ENCODE results near the gene PHYKPL. TPM values are rescaled to one million over a fixed set of nuclear protein-coding genes. Genes with fewer than 3 reads are reported as not detected.

The PHYKPL gene
- total RNA-seq, 2 experiments from 2014 or later = 67.2 to 68.4 TPM

DNA sequence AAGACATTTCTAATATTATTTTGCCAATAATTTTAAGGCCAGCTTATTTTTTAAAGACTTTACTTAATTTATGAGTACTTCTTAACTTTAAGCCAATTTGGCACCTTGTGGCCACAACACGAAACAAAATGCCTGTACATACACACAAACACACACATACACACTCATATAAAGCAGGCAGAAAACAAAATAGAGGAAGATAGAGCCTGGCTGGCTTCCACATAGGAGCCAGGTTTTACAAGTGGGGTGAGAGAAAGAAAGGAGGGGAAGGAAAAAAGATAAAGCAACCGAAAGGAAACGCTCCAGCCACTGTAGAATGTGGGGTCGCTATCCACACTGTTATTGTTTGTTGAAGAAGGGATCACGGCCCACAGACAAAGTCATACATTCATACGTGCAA is 55.8 kb downstream of the PHYKPL start:
- DNase-seq (no peak), ATAC-seq (no peak)
- ChIA-PET POLR2A (no interaction called here), CTCF (interaction anchor here (1.1 to 1.7 kb wide), 2 partner anchors 9 to 87 kb away, joined by 3 read pairs; no protein-coding TSS in a partner anchor)
- Mint-ChIP-seq H3K27me3 (peaks cover 2% of the 10 kb centered on the region), H3K9me3 (ENCODE audit: low read depth) (no peaks in the 10 kb centered on the region), H3K27ac (no peak overlapping the region), H3K36me3 (ENCODE audit: low read depth) (no peaks in the 10 kb centered on the region), H3K4me3 (no peak overlapping the region), H3K4me1 (no peaks in the 10 kb centered on the region)
- intact Hi-C loops (cut with DNase I, micrococcal nuclease) = no loop called here

DNA sequence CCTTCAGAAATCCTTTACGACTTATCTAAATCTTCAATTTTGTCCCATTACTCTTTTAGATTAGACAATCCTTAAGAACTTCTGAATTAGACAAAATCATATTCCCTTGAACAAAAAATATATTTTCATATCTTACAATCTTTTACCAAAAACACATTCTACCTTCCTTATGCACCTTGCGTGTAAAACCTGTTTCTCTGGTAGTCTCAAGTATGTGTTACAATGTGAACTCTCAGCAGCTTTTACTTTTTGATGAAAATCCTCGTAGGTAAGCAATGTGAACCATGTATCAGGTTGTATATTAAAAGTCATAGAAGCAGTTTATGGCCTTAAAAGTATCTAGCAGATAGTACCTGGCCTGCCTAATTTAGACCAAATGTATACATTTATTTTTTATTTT is 58.1 kb downstream of the PHYKPL start:
- Mint-ChIP-seq H3K4me1 (no peaks in the 10 kb centered on the region), H3K27me3 (peaks cover 2% of the 10 kb centered on the region), H3K27ac (no peak overlapping the region), H3K9me3 (ENCODE audit: low read depth) (no peaks in the 10 kb centered on the region), H3K36me3 (ENCODE audit: low read depth) (no peaks in the 10 kb centered on the region), H3K4me3 (no peak overlapping the region)
- DNase-seq = no peak
- CTCF ChIA-PET = interaction anchor here (1.4 kb wide), 1 partner anchor 99 kb away, joined by 8 read pairs; no protein-coding TSS in a partner anchor
- intact Hi-C loops (cut with DNase I, micrococcal nuclease) = no loop called here
- no peak for ATAC-seq
- POLR2A ChIA-PET = no interaction called here

DNA sequence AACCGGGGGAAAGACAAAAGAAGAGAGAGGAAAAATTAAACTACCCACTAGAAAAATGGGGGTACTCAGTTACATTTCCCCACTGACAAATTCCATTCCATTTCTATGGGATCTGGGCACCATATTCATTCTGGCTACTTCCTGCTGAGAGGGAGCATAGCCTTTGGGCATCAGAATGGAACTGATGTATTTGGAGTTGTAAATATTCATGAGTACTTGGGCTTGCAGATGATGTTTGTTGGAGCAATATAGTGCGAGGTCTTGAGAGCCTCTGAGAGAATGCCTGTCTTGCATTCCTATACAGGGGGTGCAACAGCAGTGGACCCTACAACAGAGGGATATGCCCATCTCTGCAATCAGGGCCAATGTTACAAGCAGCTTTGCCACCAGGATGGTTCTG is 62.1 kb downstream of the PHYKPL start:
- Mint-ChIP-seq H3K36me3 (ENCODE audit: low read depth) (no peaks in the 10 kb centered on the region), H3K27me3 (no peaks in the 10 kb centered on the region), H3K4me3 (no peak overlapping the region), H3K9me3 (ENCODE audit: low read depth) (no peaks in the 10 kb centered on the region), H3K27ac (no peak overlapping the region), H3K4me1 (no peaks in the 10 kb centered on the region)
- intact Hi-C loops (cut with DNase I, micrococcal nuclease) = no loop called here
- CTCF ChIA-PET = interaction anchor here (1.1 to 1.9 kb wide), 3 partner anchors 20 to 96 kb away, joined by 4 to 7 read pairs (median 5); no protein-coding TSS in a partner anchor
- ATAC-seq (no peak), DNase-seq (no peak)
- POLR2A ChIA-PET = no interaction called here

DNA sequence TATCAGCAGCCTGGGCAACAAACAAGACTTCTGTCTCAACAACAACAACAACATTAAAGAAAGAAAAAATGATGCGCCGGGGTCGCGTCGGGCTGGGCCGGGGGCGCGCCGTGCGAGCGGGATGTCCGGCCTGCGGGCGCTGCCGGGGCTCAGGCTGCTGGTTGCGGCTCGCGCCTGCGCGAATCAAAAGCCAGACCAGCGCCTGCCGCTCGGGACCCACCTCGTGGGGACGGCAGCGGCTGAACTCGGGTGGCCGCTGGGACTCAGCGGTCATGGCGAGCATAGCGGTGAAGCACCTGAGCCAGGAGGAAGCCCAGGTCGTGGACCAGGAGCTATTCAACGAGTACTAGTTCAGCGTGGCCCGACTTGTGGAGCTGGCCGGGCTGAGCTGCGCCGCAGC is 67.0 kb downstream of the PHYKPL start:
- no peak overlapping the region for H3K27ac Mint-ChIP-seq
- no peaks in the 10 kb centered on the region for H3K36me3 Mint-ChIP-seq (ENCODE audit: low read depth)
- H3K4me3 Mint-ChIP-seq = no peak overlapping the region
- intact Hi-C loops (cut with DNase I, micrococcal nuclease) = no loop called here
- H3K4me1 Mint-ChIP-seq = peaks cover 3% of the 10 kb centered on the region
- no peak for ATAC-seq
- peaks cover 23% of the 10 kb centered on the region for H3K27me3 Mint-ChIP-seq
- H3K9me3 Mint-ChIP-seq (ENCODE audit: low read depth) = no peaks in the 10 kb centered on the region
- CTCF ChIA-PET = interaction anchor here (0.6 to 1.3 kb wide), 5 partner anchors 20 to 190 kb away, joined by 3 to 10 read pairs (median 3); no protein-coding TSS in a partner anchor
- POLR2A ChIA-PET = no interaction called here
- no peak for DNase-seq

DNA sequence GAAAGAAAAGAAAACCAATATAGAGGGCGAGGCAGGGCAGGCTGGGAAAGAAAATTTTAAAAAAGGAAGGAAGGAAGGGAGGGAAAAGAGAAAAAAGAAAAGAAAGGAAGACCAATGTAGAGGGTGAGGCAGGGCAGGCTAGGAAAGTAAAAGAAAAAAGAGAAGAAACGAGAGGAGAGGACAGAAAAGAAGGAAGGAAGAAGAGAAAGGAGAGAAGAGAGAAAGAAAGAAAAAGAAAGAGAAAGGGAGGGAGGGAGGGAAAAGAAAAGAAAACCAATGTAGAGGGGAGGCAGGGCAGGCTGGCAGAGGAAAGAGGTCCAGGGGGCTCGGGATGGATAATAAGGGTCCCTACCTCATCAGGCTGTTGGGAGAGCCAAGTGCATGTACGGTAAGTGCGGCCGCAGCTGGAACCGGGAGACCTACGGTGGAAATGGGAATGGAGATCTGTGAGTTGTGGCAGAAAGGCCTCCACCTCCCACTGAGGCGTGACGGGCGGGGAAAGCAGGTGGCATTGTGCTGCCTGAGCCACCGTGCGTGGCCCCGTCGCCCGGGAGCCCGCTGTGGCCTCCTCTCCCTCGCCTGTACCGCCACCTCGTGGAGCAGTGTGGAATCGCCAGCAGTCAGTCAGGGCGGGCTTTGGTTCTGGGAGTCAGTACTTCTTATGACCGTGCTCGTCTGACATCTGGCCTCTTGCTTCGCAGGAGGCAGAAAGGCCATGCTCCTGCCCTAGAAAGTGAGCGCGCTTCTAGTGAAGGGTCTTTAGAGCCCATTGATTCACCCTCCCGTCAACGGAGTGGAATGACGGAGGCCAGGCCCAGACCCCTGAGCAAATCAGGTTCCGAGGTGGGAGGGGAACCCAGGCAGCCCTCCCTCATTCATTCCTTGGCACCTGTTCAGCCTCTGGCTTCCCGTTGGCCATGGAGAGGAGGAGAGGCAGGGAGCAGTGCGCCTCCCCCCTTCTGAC is 68.5 kb downstream of the PHYKPL start:
- H3K36me3 Mint-ChIP-seq (ENCODE audit: low read depth) = no peaks in the 10 kb centered on the region
- DNase-seq (peak; percentile 95), ATAC-seq (peak; percentile 99)
- CTCF ChIA-PET = interaction anchor here (0.7 to 16.3 kb wide), 3 partner anchors 29 to 217 kb away, joined by 3 to 137 read pairs (median 4); no protein-coding TSS in a partner anchor
- no peaks in the 10 kb centered on the region for H3K9me3 Mint-ChIP-seq (ENCODE audit: low read depth)
- POLR2A ChIA-PET = no interaction called here
- intact Hi-C loops (cut with DNase I, micrococcal nuclease) = loop anchor here (1.0 kb wide), 2 partner anchors 18 to 88 kb away; no protein-coding TSS in a partner anchor
- peaks cover 3% of the 10 kb centered on the region for H3K4me1 Mint-ChIP-seq
- H3K27ac Mint-ChIP-seq = no peak overlapping the region
- H3K27me3 Mint-ChIP-seq = peaks cover 23% of the 10 kb centered on the region
- H3K4me3 Mint-ChIP-seq = peak overlapping the region; percentile 20

DNA sequence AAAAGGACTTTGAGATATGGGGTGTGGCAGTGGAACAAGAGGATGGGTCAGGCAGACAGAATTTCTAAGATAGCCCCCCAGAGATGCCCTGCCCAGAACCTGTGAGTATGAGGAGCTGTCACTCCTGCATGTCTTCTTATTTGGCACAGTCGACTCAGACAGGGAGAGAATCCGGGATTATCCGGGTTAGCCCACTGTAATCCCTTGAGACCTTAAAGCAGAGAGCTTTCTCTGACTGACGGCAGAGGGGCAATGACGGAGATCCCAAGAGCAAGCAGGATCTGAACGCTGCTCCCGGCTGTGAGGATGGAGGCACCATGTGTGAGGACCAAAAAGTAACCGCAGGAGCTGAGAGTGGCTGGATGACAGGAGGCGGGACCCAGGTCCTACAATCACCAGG is 70.1 kb downstream of the PHYKPL start:
- H3K36me3 Mint-ChIP-seq (ENCODE audit: low read depth) = no peaks in the 10 kb centered on the region
- ATAC-seq (no peak), DNase-seq (no peak)
- H3K4me3 Mint-ChIP-seq = no peak overlapping the region
- peaks cover 23% of the 10 kb centered on the region for H3K27me3 Mint-ChIP-seq
- peaks cover 3% of the 10 kb centered on the region for H3K4me1 Mint-ChIP-seq
- intact Hi-C loops (cut with DNase I, micrococcal nuclease) = no loop called here
- ChIA-PET POLR2A (no interaction called here), CTCF (interaction anchor here (0.7 to 16.3 kb wide), 7 partner anchors 9 to 291 kb away, joined by 3 to 137 read pairs (median 3); partner anchors contain the start of gene NHP2)
- H3K9me3 Mint-ChIP-seq (ENCODE audit: low read depth) = no peaks in the 10 kb centered on the region
- no peak overlapping the region for H3K27ac Mint-ChIP-seq

DNA sequence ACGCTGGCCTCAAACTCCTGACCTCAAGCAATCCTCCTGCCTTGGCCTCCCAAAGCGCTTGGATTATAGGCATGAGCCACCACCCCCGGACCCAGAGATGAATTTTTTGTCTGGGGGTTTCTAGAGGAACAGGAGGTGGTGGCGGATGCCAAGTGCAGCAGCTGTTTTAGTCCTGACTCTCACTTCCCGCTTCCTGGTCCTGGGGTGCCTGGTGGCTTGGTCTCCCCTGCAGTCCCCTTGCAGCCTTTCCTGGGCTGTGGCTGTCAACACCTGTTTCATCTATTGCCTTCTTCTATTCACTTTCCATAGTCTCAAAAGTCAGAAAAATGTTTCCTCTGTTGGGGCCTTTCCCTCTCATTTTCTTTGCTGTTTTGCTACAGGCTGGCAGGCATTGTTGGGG is 72.4 kb downstream of the PHYKPL start:
- DNase-seq (no peak), ATAC-seq (no peak)
- H3K4me3 Mint-ChIP-seq = no peak overlapping the region
- no peaks in the 10 kb centered on the region for H3K36me3 Mint-ChIP-seq (ENCODE audit: low read depth)
- no peaks in the 10 kb centered on the region for H3K9me3 Mint-ChIP-seq (ENCODE audit: low read depth)
- intact Hi-C loops (cut with DNase I, micrococcal nuclease) = no loop called here
- POLR2A ChIA-PET = no interaction called here
- CTCF ChIA-PET = interaction anchor here (16.3 kb wide), 1 partner anchor 84 kb away, joined by 137 read pairs; no protein-coding TSS in a partner anchor
- peaks cover 3% of the 10 kb centered on the region for H3K4me1 Mint-ChIP-seq
- H3K27ac Mint-ChIP-seq = no peak overlapping the region
- H3K27me3 Mint-ChIP-seq = peaks cover 21% of the 10 kb centered on the region

Other genes starting within 250 kb of the PHYKPL start
- not detected for gene PROP1, start 236.6 kb downstream of the PHYKPL start, total RNA-seq
- 1 to 10 TPM; 3.3 to 3.7 TPM for gene N4BP3, start 119.3 kb downstream of the PHYKPL start, total RNA-seq
- gene RMND5B, start 101.8 kb downstream of the PHYKPL start, total RNA-seq = 10 to 100 TPM; 24.1 to 28.7 TPM
- gene NHP2, start 78.9 kb downstream of the PHYKPL start, total RNA-seq = 100 to 1,000 TPM; 244 TPM
- gene GMCL2, start 45.4 kb downstream of the PHYKPL start, total RNA-seq = not detected
- 100 to 1,000 TPM; 258 to 336 TPM for gene HNRNPAB, start 28.3 kb downstream of the PHYKPL start, total RNA-seq

All from activated CD4-positive, alpha-beta T cell treated with anti-CD3 and anti-CD28 coated beads for 36 hours (primary cell).